Muscle layer of duodenum (tissue), 2 donors: Measurements from ENCODE around the gene WDR45B.
A peak's percentile ranks its signal among the peaks of the same experiment; 100 is the strongest.
"Not testable (repeated sequence)": the region's sequence is repeated elsewhere in the genome, so short reads cannot be mapped to it uniquely, and the experiment has no call there.

ENCODE experiments used
- H3K27ac ChIP-seq: one replicate; pipeline ENCODE4 v1.7.0; 2013; ENCODE audit warnings: mild to moderate bottlenecking, low read length
- H3K27me3 ChIP-seq: one replicate; pipeline ENCODE4 v1.7.0; 2013; ENCODE audit warnings: low read depth, mild to moderate bottlenecking, control low read depth, low read length
- H3K36me3 ChIP-seq, 2 donors: one replicate each; pipeline ENCODE4 v1.7.0; 2013; ENCODE audit warnings: low read length in 2 of 2, control low read depth in 1 of 2, mild to moderate bottlenecking in 1 of 2; ENCODE audit not compliant: insufficient read depth in 2 of 2, control insufficient read depth in 1 of 2
- H3K4me1 ChIP-seq, 2 donors: one replicate each; pipeline ENCODE4 v1.7.0; 2013; ENCODE audit warnings: low read length in 2 of 2, mild to moderate bottlenecking in 2 of 2, control low read depth in 1 of 2, moderate library complexity in 1 of 2; ENCODE audit not compliant: insufficient read depth in 2 of 2, control insufficient read depth in 1 of 2
- H3K4me3 ChIP-seq, 2 donors: one replicate each; pipeline ENCODE4 v1.7.0; 2013; ENCODE audit warnings: low read length in 2 of 2, low read depth in 1 of 2, mild to moderate bottlenecking in 1 of 2
- H3K9me3 ChIP-seq, 2 donors: one replicate each; pipeline ENCODE4 v1.7.0; 2013; ENCODE audit warnings: low read length in 2 of 2, control low read depth in 1 of 2, mild to moderate bottlenecking in 1 of 2; ENCODE audit not compliant: control insufficient read depth in 1 of 2
- donor health status: healthy.

WDR45B gene

GRCh38 chr17:82654611-82655010 lies 6.4 kb upstream of the WDR45B start:
- peak overlapping the region; percentile 63 for H3K27ac ChIP-seq
- not testable (repeated sequence) for H3K9me3 ChIP-seq, H3K4me3 ChIP-seq

GRCh38 chr17:82653651-82654528 lies 5.6 kb upstream of the WDR45B start:
- Histone ChIP-seq H3K4me3 (no peak overlapping the region), H3K36me3 (peaks cover 0 to 25% of the 10 kb centered on the region in 2 donors)

More at GRCh38 chr17:82654611-82655010, 6.4 kb upstream of the WDR45B start:
- H3K4me1 ChIP-seq, H3K27me3 ChIP-seq: not testable (repeated sequence)
- peaks cover 0 to 31% of the 10 kb centered on the region in 2 donors for H3K36me3 ChIP-seq

GRCh38 chr17:82650723-82651122 lies 2.5 kb upstream of the WDR45B start:
- peaks cover 0 to 22% of the 10 kb centered on the region in 2 donors for H3K4me1 ChIP-seq
- no peaks in the 10 kb centered on the region for H3K36me3 ChIP-seq
- no peaks in the 10 kb centered on the region for H3K27me3 ChIP-seq
- H3K4me3 ChIP-seq, result no peak overlapping the region
- no peak overlapping the region for H3K27ac ChIP-seq
- H3K9me3 ChIP-seq, result no peaks in the 10 kb centered on the region

More at GRCh38 chr17:82653651-82654528, 5.6 kb upstream of the WDR45B start:
- H3K27ac ChIP-seq, result no peak overlapping the region
- H3K4me1 ChIP-seq, result peaks cover 0 to 6% of the 10 kb centered on the region in 2 donors
- H3K27me3 ChIP-seq, result no peaks in the 10 kb centered on the region
- no peaks in the 10 kb centered on the region for H3K9me3 ChIP-seq

- no peaks in the 10 kb centered on the region for H3K27me3 ChIP-seq
- H3K27ac ChIP-seq, result no peak overlapping the region
- no peak overlapping the region for H3K4me3 ChIP-seq
- no peaks in the 10 kb centered on the region for H3K9me3 ChIP-seq
- H3K36me3 ChIP-seq, result no peaks in the 10 kb centered on the region
- H3K4me1 ChIP-seq, result peaks cover 0 to 22% of the 10 kb centered on the region in 2 donors
Measured at GRCh38 chr17:82649501-82650261, 1.4 kb upstream of the WDR45B start.

- H3K4me1 ChIP-seq, result peaks cover 0 to 18% of the 10 kb centered on the region in 2 donors
- H3K36me3 ChIP-seq, result peaks cover 0 to 5% of the 10 kb centered on the region in 2 donors
- H3K4me3 ChIP-seq, result peak overlapping the region in 1 of 2 donors; percentile 38
- H3K27ac ChIP-seq, result no peak overlapping the region
- H3K9me3 ChIP-seq, result no peaks in the 10 kb centered on the region
- no peaks in the 10 kb centered on the region for H3K27me3 ChIP-seq
Measured at GRCh38 chr17:82648742-82649331, 593 bp upstream of the WDR45B start.

GRCh38 chr17:82647593-82648164 lies 565 bp downstream of the WDR45B start:
- Histone ChIP-seq H3K36me3 (peaks cover 8 to 15% of the 10 kb centered on the region in 2 donors), H3K27ac (peak overlapping the region; percentile 83), H3K27me3 (no peaks in the 10 kb centered on the region), H3K4me1 (peaks cover 0 to 18% of the 10 kb centered on the region in 2 donors), H3K4me3 (peak overlapping the region; percentile 71 to 84), H3K9me3 (no peaks in the 10 kb centered on the region)

GRCh38 chr17:82645516-82645915 lies 2.7 kb downstream of the WDR45B start:
- Histone ChIP-seq H3K9me3 (no peaks in the 10 kb centered on the region), H3K27ac (no peak overlapping the region), H3K4me3 (no peak overlapping the region), H3K27me3 (no peaks in the 10 kb centered on the region), H3K4me1 (peaks cover 0 to 18% of the 10 kb centered on the region in 2 donors), H3K36me3 (peaks cover 16 to 31% of the 10 kb centered on the region in 2 donors)

GRCh38 chr17:82644148-82644547 lies 4.1 kb downstream of the WDR45B start:
- H3K4me3 ChIP-seq, result no peak overlapping the region
- H3K4me1 ChIP-seq, result peaks cover 0 to 18% of the 10 kb centered on the region in 2 donors
- peaks cover 19 to 42% of the 10 kb centered on the region in 2 donors for H3K36me3 ChIP-seq
- H3K9me3 ChIP-seq, result no peaks in the 10 kb centered on the region
- H3K27me3 ChIP-seq, result no peaks in the 10 kb centered on the region
- no peak overlapping the region for H3K27ac ChIP-seq

- H3K27ac ChIP-seq, result no peak overlapping the region
- no peaks in the 10 kb centered on the region for H3K9me3 ChIP-seq
- H3K4me3 ChIP-seq, result no peak overlapping the region
- no peaks in the 10 kb centered on the region for H3K27me3 ChIP-seq
- H3K36me3 ChIP-seq, result peaks cover 20 to 42% of the 10 kb centered on the region in 2 donors
- H3K4me1 ChIP-seq, result peaks cover 0 to 10% of the 10 kb centered on the region in 2 donors
Measured at GRCh38 chr17:82642022-82642421, 6.2 kb downstream of the WDR45B start.

GRCh38 chr17:82640036-82640435 lies 8.2 kb downstream of the WDR45B start:
- Histone ChIP-seq H3K27me3 (no peaks in the 10 kb centered on the region), H3K27ac (no peak overlapping the region), H3K9me3 (no peaks in the 10 kb centered on the region), H3K36me3 (peaks cover 20 to 42% of the 10 kb centered on the region in 2 donors), H3K4me1 (no peaks in the 10 kb centered on the region), H3K4me3 (no peak overlapping the region)

GRCh38 chr17:82639628-82640027 lies 8.6 kb downstream of the WDR45B start:
- Histone ChIP-seq H3K36me3 (peaks cover 20 to 42% of the 10 kb centered on the region in 2 donors), H3K27me3 (no peaks in the 10 kb centered on the region), H3K4me1 (no peaks in the 10 kb centered on the region), H3K9me3 (no peaks in the 10 kb centered on the region), H3K4me3 (no peak overlapping the region), H3K27ac (no peak overlapping the region)
